ENCODE measurements around the gene NPIPB2.

The NPIPB2 gene

DNA sequence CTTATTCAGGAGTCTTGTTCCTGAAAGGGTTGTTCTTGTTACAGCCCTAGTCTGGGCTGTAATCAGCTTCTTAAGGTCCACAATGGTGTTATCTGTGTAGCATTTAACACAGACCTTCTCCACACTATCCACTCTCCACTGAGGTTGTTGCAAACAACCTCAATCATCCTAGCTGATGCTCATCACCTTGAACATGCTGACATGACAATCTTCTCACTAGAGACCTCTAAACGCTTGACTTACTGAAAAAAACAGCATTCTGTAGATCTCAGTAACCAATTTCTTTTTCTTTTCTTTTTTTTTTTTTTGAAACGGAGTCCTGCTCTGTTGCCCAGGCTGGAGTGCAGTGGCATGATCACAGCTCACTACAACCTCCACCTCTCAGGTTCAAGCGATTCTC lies 26.7 kb upstream of the NPIPB2 start:
- H3K27ac ChIP-seq (ENCODE audit: low read length) = peak overlapping the region; percentile 98
- H4K20me1 ChIP-seq (ENCODE audit: insufficient read depth, low read length) = no peaks in the 10 kb centered on the region
- H2AFZ ChIP-seq (ENCODE audit: low read length) = no peak overlapping the region
- H3F3A ChIP-seq (ENCODE audit: insufficient read depth, low read length) = peaks cover 91% of the 10 kb centered on the region
- peak overlapping the region; percentile 96; the same call in 1 of the 2 replicates for H3K9ac ChIP-seq (ENCODE audit: low read length)
- peak; percentile 27 for DNase-seq
- no peak for TF ChIP-seq EZH2 (optimal IDR thresholded peaks at IDR 0.05; ENCODE audit: low read depth, low read length)
- TF ChIP-seq, protein P1, sequence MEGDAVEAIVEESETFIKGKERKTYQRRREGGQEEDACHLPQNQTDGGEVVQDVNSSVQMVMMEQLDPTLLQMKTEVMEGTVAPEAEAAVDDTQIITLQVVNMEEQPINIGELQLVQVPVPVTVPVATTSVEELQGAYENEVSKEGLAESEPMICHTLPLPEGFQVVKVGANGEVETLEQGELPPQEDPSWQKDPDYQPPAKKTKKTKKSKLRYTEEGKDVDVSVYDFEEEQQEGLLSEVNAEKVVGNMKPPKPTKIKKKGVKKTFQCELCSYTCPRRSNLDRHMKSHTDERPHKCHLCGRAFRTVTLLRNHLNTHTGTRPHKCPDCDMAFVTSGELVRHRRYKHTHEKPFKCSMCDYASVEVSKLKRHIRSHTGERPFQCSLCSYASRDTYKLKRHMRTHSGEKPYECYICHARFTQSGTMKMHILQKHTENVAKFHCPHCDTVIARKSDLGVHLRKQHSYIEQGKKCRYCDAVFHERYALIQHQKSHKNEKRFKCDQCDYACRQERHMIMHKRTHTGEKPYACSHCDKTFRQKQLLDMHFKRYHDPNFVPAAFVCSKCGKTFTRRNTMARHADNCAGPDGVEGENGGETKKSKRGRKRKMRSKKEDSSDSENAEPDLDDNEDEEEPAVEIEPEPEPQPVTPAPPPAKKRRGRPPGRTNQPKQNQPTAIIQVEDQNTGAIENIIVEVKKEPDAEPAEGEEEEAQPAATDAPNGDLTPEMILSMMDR (IDR thresholded peaks at IDR 0.05; ENCODE audit: low read length) = no peak
- TF ChIP-seq EZH2phosphoT487 (IDR thresholded peaks at IDR 0.05; ENCODE audit: low read length) = no peak
- H3K79me2 ChIP-seq (ENCODE audit: low read length) = peaks cover 76% of the 10 kb centered on the region
- H3K4me1 ChIP-seq (ENCODE audit: low read length) = peaks cover 27% of the 10 kb centered on the region
- H3K36me3 ChIP-seq (replicated peaks; ENCODE audit: insufficient read depth, low read length) = peaks cover 8% of the 10 kb centered on the region
- H3K4me2 ChIP-seq (ENCODE audit: low read depth, low read length) = peak overlapping the region; percentile 98
- peak overlapping the region; percentile 66 for H3K4me3 ChIP-seq (ENCODE audit: low read length)
- H3K9me2 ChIP-seq (replicated peaks; ENCODE audit: insufficient read depth, low read length) = no peaks in the 10 kb centered on the region
- H3K27me3 ChIP-seq (replicated peaks; ENCODE audit: insufficient read depth, low read length) = no peaks in the 10 kb centered on the region
- H3K9me3 ChIP-seq (replicated peaks; ENCODE audit: insufficient read depth, low read length) = no peaks in the 10 kb centered on the region

DNA sequence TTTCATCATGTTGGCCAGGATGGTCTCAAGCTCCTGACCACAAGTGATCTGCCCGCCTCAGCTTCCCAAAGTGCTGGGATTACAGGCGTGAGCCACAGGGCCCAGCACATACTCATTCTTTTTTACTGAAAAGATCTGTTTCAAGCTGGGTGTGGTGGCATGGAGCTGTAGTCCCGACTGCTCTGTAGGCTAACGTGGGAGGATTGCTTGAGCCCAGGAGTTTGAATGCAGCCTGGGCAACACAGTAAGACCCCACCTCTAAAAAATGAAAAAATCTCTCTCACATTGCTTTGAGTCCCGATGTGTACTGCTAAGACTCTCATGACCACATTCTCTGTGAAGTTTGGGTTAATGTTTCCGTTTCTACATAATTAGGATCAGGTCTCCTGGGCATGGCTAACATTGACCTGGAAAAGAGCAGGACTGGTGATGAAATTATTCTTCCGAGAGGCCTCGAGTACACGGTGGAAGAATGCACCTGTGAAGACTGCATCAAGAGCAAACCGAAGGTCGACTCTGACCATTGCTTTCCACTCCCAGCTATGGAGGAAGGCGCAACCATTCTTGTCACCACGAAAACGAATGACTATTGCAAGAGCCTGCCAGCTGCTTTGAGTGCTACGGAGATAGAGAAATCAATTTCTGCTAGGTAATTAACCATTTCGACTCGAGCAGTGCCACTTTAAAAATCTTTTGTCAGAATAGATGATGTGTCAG lies 25.5 kb upstream of the NPIPB2 start:
- no peaks in the 10 kb centered on the region for H4K20me1 ChIP-seq (ENCODE audit: insufficient read depth, low read length)
- H3K27me3 ChIP-seq (replicated peaks; ENCODE audit: insufficient read depth, low read length) = no peaks in the 10 kb centered on the region
- H3K27ac ChIP-seq (ENCODE audit: low read length) = peak overlapping the region; percentile 98
- peak overlapping the region; percentile 66 for H3K4me3 ChIP-seq (ENCODE audit: low read length)
- no peaks in the 10 kb centered on the region for H3K9me3 ChIP-seq (replicated peaks; ENCODE audit: insufficient read depth, low read length)
- TF ChIP-seq EZH2phosphoT487 (IDR thresholded peaks at IDR 0.05; ENCODE audit: low read length) = no peak
- peak overlapping the region; percentile 98 for H3K4me2 ChIP-seq (ENCODE audit: low read depth, low read length)
- peaks cover 89% of the 10 kb centered on the region for H3F3A ChIP-seq (ENCODE audit: insufficient read depth, low read length)
- H2AFZ ChIP-seq (ENCODE audit: low read length) = no peak overlapping the region
- H3K36me3 ChIP-seq (replicated peaks; ENCODE audit: insufficient read depth, low read length) = peaks cover 8% of the 10 kb centered on the region
- peak overlapping the region; percentile 96 for H3K9ac ChIP-seq (ENCODE audit: low read length)
- peaks cover 76% of the 10 kb centered on the region for H3K79me2 ChIP-seq (ENCODE audit: low read length)
- peaks cover 31% of the 10 kb centered on the region for H3K4me1 ChIP-seq (ENCODE audit: low read length)
- no peaks in the 10 kb centered on the region for H3K9me2 ChIP-seq (replicated peaks; ENCODE audit: insufficient read depth, low read length)
- peak; percentile 52 for DNase-seq

DNA sequence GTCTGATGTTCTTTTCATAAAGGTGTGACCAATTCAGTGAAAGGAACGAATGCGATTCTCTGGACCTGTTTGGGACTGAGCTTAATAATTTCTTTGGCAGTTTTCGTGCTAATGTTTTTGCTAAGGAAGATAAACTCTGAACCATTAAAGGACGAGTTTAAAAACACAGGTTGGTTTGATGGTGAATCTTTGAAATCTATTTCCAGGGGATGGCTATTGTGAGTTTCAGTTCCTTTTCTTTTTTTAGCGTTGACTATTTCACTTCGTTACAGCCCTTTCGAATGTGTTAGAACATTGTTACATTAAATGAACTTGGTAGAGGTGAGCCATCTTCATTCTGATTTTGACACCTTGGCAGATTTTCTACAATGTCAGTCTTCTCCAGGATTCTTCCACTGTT lies 24.3 kb upstream of the NPIPB2 start:
- Histone ChIP-seq H3F3A (ENCODE audit: insufficient read depth, low read length) (peaks cover 80% of the 10 kb centered on the region), H3K4me2 (ENCODE audit: low read depth, low read length) (peak overlapping the region; percentile 98), H3K9me2 (replicated peaks; ENCODE audit: insufficient read depth, low read length) (no peaks in the 10 kb centered on the region)

More for the DNA sequence above, 24.3 kb upstream of the NPIPB2 start:
- Histone ChIP-seq H3K4me1 (ENCODE audit: low read length) (peaks cover 31% of the 10 kb centered on the region), H3K27ac (ENCODE audit: low read length) (peak overlapping the region; percentile 98), H3K79me2 (ENCODE audit: low read length) (peaks cover 70% of the 10 kb centered on the region), H4K20me1 (ENCODE audit: insufficient read depth, low read length) (no peaks in the 10 kb centered on the region), H2AFZ (ENCODE audit: low read length) (no peak overlapping the region), H3K9ac (ENCODE audit: low read length) (peak overlapping the region; percentile 96), H3K27me3 (replicated peaks; ENCODE audit: insufficient read depth, low read length) (no peaks in the 10 kb centered on the region), H3K36me3 (replicated peaks; ENCODE audit: insufficient read depth, low read length) (peaks cover 8% of the 10 kb centered on the region; the same call in 1 of the 2 replicates), H3K4me3 (ENCODE audit: low read length) (peak overlapping the region; percentile 85), H3K9me3 (replicated peaks; ENCODE audit: insufficient read depth, low read length) (no peaks in the 10 kb centered on the region)
- peak; percentile 81 for DNase-seq
- TF ChIP-seq EZH2 (optimal IDR thresholded peaks at IDR 0.05; ENCODE audit: low read depth, low read length) (no peak), EZH2phosphoT487 (IDR thresholded peaks at IDR 0.05; ENCODE audit: low read length) (no peak)
- TF ChIP-seq, protein P1 (IDR thresholded peaks at IDR 0.05; ENCODE audit: low read length) = no peak
